Germinal center (tissue), 1 donor: ENCODE results near the gene LRRC18.

Experiments used
- DNase-seq: peaks from one replicate; pipeline ENCODE4 v3.0.0; 2012; ENCODE audit warnings: mixed read lengths, low spot score

LRRC18 gene

GRCh38 chr10:48946332-48946731 is 6.7 kb upstream of the LRRC18 start:
- DNase-seq = no peak

- DNase-seq = no peak
Observed at GRCh38 chr10:48945441-48946130, 5.9 kb upstream of the LRRC18 start.

- DNase-seq = no peak
Observed at GRCh38 chr10:48944171-48944570, 4.5 kb upstream of the LRRC18 start.

GRCh38 chr10:48943096-48943495 is 3.5 kb upstream of the LRRC18 start:
- DNase-seq = no peak

- no peak for DNase-seq
Observed at GRCh38 chr10:48941427-48942075, 1.9 kb upstream of the LRRC18 start.

GRCh38 chr10:48940958-48941357 is 1.3 kb upstream of the LRRC18 start:
- DNase-seq = no peak

GRCh38 chr10:48940372-48940771 is 732 bp upstream of the LRRC18 start:
- no peak for DNase-seq

- no peak for DNase-seq
Observed at GRCh38 chr10:48938990-48939536, 577 bp downstream of the LRRC18 start.

- DNase-seq = no peak
Observed at GRCh38 chr10:48938281-48938680, 1.4 kb downstream of the LRRC18 start.

- no peak for DNase-seq
Observed at GRCh38 chr10:48937796-48938195, 1.8 kb downstream of the LRRC18 start.

- DNase-seq = no peak
Observed at GRCh38 chr10:48935577-48935976, 4.1 kb downstream of the LRRC18 start.

- DNase-seq = no peak
Observed at GRCh38 chr10:48934672-48935501, 4.8 kb downstream of the LRRC18 start.

GRCh38 chr10:48932831-48933664 is 6.6 kb downstream of the LRRC18 start:
- no peak for DNase-seq

GRCh38 chr10:48931188-48931587 is 8.5 kb downstream of the LRRC18 start:
- DNase-seq = no peak

GRCh38 chr10:48929413-48929990 is 10.1 kb downstream of the LRRC18 start:
- no peak for DNase-seq

- DNase-seq = no peak
Observed at GRCh38 chr10:48926764-48927540, 12.7 kb downstream of the LRRC18 start.

GRCh38 chr10:48926255-48926654 is 13.4 kb downstream of the LRRC18 start:
- no peak for DNase-seq

- DNase-seq = no peak
Observed at GRCh38 chr10:48924988-48925387, 14.7 kb downstream of the LRRC18 start.

- DNase-seq = no peak
Observed at GRCh38 chr10:48923748-48924147, 15.9 kb downstream of the LRRC18 start.

- DNase-seq = no peak
Observed at GRCh38 chr10:48913674-48914073, 26.0 kb downstream of the LRRC18 start.

GRCh38 chr10:48910548-48910947 is 29.1 kb downstream of the LRRC18 start:
- no peak for DNase-seq
